ENCODE measurements around the gene EPS8L1.
A peak's percentile ranks its signal among the peaks of the same experiment; 100 is the strongest.

The EPS8L1 gene

GRCh38 chr19:55115446-55116065, 39.9 kb downstream of the EPS8L1 start:
- no peak for DNase-seq (ENCODE audit: low spot score)

- peak; percentile 86 for DNase-seq (ENCODE audit: low spot score)
These were observed 40.7 kb downstream of the EPS8L1 start for GRCh38 chr19:55116232-55116858.

DNA sequence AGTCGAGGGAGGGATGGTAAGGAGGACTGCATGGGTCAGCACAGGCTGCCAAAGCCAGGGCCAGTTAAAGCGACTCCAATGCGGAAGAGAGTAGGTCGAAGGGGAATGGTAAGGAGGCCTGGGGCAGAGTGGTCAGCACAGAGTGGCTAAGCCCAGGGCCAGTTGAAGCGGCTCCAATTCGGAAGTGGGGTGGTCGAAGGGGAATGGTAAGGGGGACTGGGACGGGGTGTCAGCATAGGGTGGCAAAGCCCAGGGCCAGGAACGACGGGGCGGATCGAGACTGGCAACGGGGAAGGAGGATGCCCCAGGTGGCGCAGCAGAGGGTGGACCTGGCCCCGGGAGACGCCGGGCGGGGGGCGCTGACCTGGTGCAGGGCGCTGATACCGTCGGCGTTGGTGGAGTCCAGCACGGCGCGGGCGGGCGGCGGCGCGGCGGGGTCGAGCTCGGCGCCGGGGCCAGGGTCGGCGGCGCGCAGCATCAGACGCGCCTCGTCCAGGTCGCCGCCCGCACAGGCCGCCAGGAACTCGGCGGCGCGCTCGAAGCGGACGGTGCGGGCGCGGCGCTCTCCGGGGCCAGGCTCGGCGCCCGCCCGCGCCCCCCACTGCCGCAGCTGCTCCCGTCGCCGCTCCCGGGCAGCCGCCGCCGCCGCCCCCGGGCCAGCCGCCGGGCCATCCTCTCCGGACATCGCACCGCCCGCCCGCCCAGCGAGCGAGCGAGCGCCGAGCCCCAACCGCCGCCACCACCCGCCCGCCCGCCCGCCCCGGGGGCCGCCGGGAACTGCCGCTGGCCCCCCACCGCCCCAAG, 41.4 kb downstream of the EPS8L1 start, which contains the start of gene PPP1R12C:
Gene PPP1R12C (minus strand): TSS at position 779 of the 804 bp plus-strand sequence. CDS start 94 bp downstream, at position 685.
- no peak for DNase-seq (ENCODE audit: low spot score)

GRCh38 chr19:55117663-55118391, 42.2 kb downstream of the EPS8L1 start:
- peak; percentile 99 for DNase-seq (ENCODE audit: low spot score)

- DNase-seq (ENCODE audit: low spot score), result no peak
These were observed 42.8 kb downstream of the EPS8L1 start for GRCh38 chr19:55118401-55118991.

- no peak for DNase-seq (ENCODE audit: low spot score)
These were observed 43.4 kb downstream of the EPS8L1 start for GRCh38 chr19:55119053-55119452.

DNA sequence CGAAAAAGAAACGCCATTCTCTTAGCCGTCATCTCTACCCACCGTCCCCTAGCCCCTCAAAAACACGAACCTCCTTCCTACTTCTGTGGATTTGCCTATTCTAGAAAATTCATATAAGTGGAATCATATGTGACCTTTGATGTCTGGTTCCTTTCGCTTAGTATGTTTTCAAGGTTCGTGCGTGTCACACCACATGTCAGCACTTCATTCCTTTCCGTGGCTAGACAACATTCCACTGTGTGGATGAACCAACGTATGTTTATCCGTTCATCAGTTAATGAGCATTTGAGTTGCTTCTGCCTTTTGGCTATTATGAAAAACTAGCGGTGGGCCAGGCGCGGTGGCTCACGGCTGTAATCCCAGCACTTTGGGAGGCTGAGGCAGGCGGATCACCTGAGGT, 55.8 kb downstream of the EPS8L1 start:
- DNase-seq (ENCODE audit: low spot score), result no peak

GRCh38 chr19:55132453-55133129, 56.9 kb downstream of the EPS8L1 start:
- no peak for DNase-seq (ENCODE audit: low spot score)

GRCh38 chr19:55133639-55134444, 58.2 kb downstream of the EPS8L1 start:
- DNase-seq (ENCODE audit: low spot score), result no peak

GRCh38 chr19:55134736-55135135, 59.1 kb downstream of the EPS8L1 start:
- no peak for DNase-seq (ENCODE audit: low spot score)

GRCh38 chr19:55136399-55137102, 60.9 kb downstream of the EPS8L1 start:
- DNase-seq (ENCODE audit: low spot score), result no peak

Measured in AG08396 (cell line).